ENCODE data around the gene S1PR2. TPM values are rescaled to one million over a fixed set of nuclear protein-coding genes. Genes with fewer than 3 reads are reported as not detected.

The S1PR2 gene
- total and polyA plus RNA-seq, 9 of the 15 experiments (the other 6 are each of a cell fraction or from before 2014, with no cell fraction given), result 1.5 to 3.9 (median 2.0) TPM

- TF ChIP-seq SREBF2 (CRISPR knock-in tag; IDR thresholded peaks at IDR 0.05) (no peak), TAF15 (IDR thresholded peaks at IDR 0.05; ENCODE audit: low read depth, low read length) (no peak), NFRKB (IDR thresholded peaks at IDR 0.05; ENCODE audit: low read depth) (no peak), TCFL5 (CRISPR knock-in tag; conservative IDR thresholded peaks at IDR 0.05) (no peak), E4F1 (CRISPR knock-in tag; IDR thresholded peaks at IDR 0.05; ENCODE audit: borderline replicate concordance) (no peak), CC2D1A (IDR thresholded peaks at IDR 0.05) (no peak), TFAM (CRISPR knock-in tag; conservative IDR thresholded peaks at IDR 0.05) (no peak), SPI1 (IDR thresholded peaks at IDR 0.05; ENCODE audit: borderline replicate concordance, low read depth, low read length) (no peak), KLF1 (tag; IDR thresholded peaks at IDR 0.05) (peak; percentile 45; the same call in 1 of the 2 replicates), NR2C2 (CRISPR knock-in tag; IDR thresholded peaks at IDR 0.05) (no peak), NR2C2 (tag; IDR thresholded peaks at IDR 0.05) (no peak; the same call in 1 of the 2 replicates), ILF3 (IDR thresholded peaks at IDR 0.05; ENCODE audit: borderline replicate concordance) (no peak), TCF7 (IDR thresholded peaks at IDR 0.05; ENCODE audit: borderline replicate concordance) (peak; percentile 65), RBM15 (IDR thresholded peaks at IDR 0.05; ENCODE audit: insufficient read depth, low read length) (no peak), MAZ (CRISPR knock-in tag; conservative IDR thresholded peaks at IDR 0.05 in 1 of 2, IDR thresholded peaks at IDR 0.05 in 1 of 2) (peak; percentile 93 to 98), PCBP1 (IDR thresholded peaks at IDR 0.05; ENCODE audit: low read depth, low read length, poor library complexity, severe bottlenecking) (peak; percentile 91), CCAR2 (IDR thresholded peaks at IDR 0.05; ENCODE audit: low read depth, low read length) (no peak), ELK3 (CRISPR knock-in tag; IDR thresholded peaks at IDR 0.05) (no peak), PTRF (tag; IDR thresholded peaks at IDR 0.05) (no peak), HNRNPLL (IDR thresholded peaks at IDR 0.05; ENCODE audit: low read depth, low read length, poor library complexity, severe bottlenecking) (peak; percentile 79), BCOR (IDR thresholded peaks at IDR 0.05) (no peak), ATF7 (IDR thresholded peaks at IDR 0.05) (peak; percentile 100)
- TF ChIP-seq, protein P1, sequence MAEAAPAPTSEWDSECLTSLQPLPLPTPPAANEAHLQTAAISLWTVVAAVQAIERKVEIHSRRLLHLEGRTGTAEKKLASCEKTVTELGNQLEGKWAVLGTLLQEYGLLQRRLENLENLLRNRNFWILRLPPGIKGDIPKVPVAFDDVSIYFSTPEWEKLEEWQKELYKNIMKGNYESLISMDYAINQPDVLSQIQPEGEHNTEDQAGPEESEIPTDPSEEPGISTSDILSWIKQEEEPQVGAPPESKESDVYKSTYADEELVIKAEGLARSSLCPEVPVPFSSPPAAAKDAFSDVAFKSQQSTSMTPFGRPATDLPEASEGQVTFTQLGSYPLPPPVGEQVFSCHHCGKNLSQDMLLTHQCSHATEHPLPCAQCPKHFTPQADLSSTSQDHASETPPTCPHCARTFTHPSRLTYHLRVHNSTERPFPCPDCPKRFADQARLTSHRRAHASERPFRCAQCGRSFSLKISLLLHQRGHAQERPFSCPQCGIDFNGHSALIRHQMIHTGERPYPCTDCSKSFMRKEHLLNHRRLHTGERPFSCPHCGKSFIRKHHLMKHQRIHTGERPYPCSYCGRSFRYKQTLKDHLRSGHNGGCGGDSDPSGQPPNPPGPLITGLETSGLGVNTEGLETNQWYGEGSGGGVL (CRISPR knock-in tag; IDR thresholded peaks at IDR 0.05), result no peak
- TF ChIP-seq, protein P2, sequence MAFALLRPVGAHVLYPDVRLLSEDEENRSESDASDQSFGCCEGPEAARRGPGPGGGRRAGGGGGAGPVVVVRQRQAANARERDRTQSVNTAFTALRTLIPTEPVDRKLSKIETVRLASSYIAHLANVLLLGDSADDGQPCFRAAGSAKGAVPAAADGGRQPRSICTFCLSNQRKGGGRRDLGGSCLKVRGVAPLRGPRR (CRISPR knock-in tag; IDR thresholded peaks at IDR 0.05), result no peak
These were observed 36.5 kb downstream of the S1PR2 start, which contains the start of gene DNMT1 (continued) for GRCh38 chr19:10194500-10195198.

Data from K562 (cell line).